Left hindlimb (tissue), 1 donor: ENCODE data around the gene ID2.

Experiments
- DNase-seq: peaks from one replicate; pipeline ENCODE4 v3.0.0-alpha.2; 2018

Gene ID2

GRCh38 chr2:8681786-8682692, at the start of gene ID2:
Gene ID2 (plus strand): TSS chr2:8682056. CDS start chr2:8682166, 110 bp downstream.
- peak; percentile 100 for DNase-seq

GRCh38 chr2:8632755-8633154, 49.1 kb upstream of the ID2 start:
- DNase-seq = no peak

- no peak for DNase-seq
These were observed 48.6 kb upstream of the ID2 start for GRCh38 chr2:8633186-8633734.

GRCh38 chr2:8633735-8634313, 48.0 kb upstream of the ID2 start:
- DNase-seq = no peak

- no peak for DNase-seq
These were observed 47.2 kb upstream of the ID2 start for GRCh38 chr2:8634466-8635172.

GRCh38 chr2:8636041-8636491, 45.8 kb upstream of the ID2 start:
- DNase-seq = peak; percentile 21

- peak; percentile 30 for DNase-seq
These were observed 44.9 kb upstream of the ID2 start for GRCh38 chr2:8636721-8637636.

- DNase-seq = peak; percentile 4
These were observed 43.5 kb upstream of the ID2 start for GRCh38 chr2:8638327-8638726.

- peak; percentile 6 for DNase-seq
These were observed 42.7 kb upstream of the ID2 start for GRCh38 chr2:8639122-8639635.

- peak; percentile 1 for DNase-seq
These were observed 41.4 kb upstream of the ID2 start for GRCh38 chr2:8640498-8640897.

- DNase-seq = peak; percentile 8
These were observed 40.4 kb upstream of the ID2 start for GRCh38 chr2:8641301-8641965.

- DNase-seq = peak; percentile 17
These were observed 39.3 kb upstream of the ID2 start for GRCh38 chr2:8642366-8643068.

- peak; percentile 6 for DNase-seq
These were observed 38.4 kb upstream of the ID2 start for GRCh38 chr2:8643250-8643995.

GRCh38 chr2:8643996-8644356, 37.9 kb upstream of the ID2 start:
- no peak for DNase-seq

- DNase-seq = no peak
These were observed 37.2 kb upstream of the ID2 start for GRCh38 chr2:8644605-8645175.

- DNase-seq = no peak
These were observed 36.6 kb upstream of the ID2 start for GRCh38 chr2:8645176-8645831.

- no peak for DNase-seq
These were observed 35.0 kb upstream of the ID2 start for GRCh38 chr2:8646731-8647461.

GRCh38 chr2:8647462-8647857, 34.4 kb upstream of the ID2 start:
- DNase-seq = no peak
